Progenitor cell of endocrine pancreas (in vitro differentiated cells): ENCODE data around the gene MYH1. TPM values are rescaled to one million over a fixed set of nuclear protein-coding genes. Genes with fewer than 3 reads are reported as not detected.

Source experiments
- DNase-seq: peaks from one replicate; pipeline ENCODE4 v3.0.0; 2021; ENCODE audit warnings: low spot score; ENCODE audit not compliant: unreplicated experiment
- H3K27ac Mint-ChIP-seq: 2 replicates; pipeline ENCODE4 v1.8.0; 2021; ENCODE audit warnings: mild to moderate bottlenecking, moderate library complexity, mixed read lengths
- H3K27me3 Mint-ChIP-seq: 2 replicates; pipeline ENCODE4 v1.8.0; 2021; ENCODE audit warnings: mixed read lengths
- H3K36me3 Mint-ChIP-seq: 2 replicates; pipeline ENCODE4 v1.8.0; 2022; ENCODE audit warnings: mixed read lengths; ENCODE audit not compliant: insufficient read depth
- H3K4me1 Mint-ChIP-seq: 2 replicates; pipeline ENCODE4 v1.8.0; 2021; ENCODE audit warnings: low read depth, mixed read lengths
- H3K4me3 Mint-ChIP-seq: 2 replicates; pipeline ENCODE4 v1.8.0; 2021; ENCODE audit warnings: low read depth, mild to moderate bottlenecking, moderate library complexity, mixed read lengths
- H3K9me3 Mint-ChIP-seq: 2 replicates; pipeline ENCODE4 v1.8.0; 2021; ENCODE audit warnings: low read depth, mixed read lengths
- total RNA-seq: library from RNA; stranded (reverse); gene quantifications from 2 replicates; pipeline ENCODE4 v1.2.1, GENCODE V29; 2021
- TF ChIP-seq, protein P1 (sequence below): fragments of 200-600 bp; sonication (generic); IDR thresholded peaks from one replicate; pipeline ENCODE4 v1.5.0; 2021; ENCODE audit warnings: antibody characterized with exemption, mild to moderate bottlenecking; ENCODE audit not compliant: unreplicated experiment

The MYH1 gene
- total RNA-seq, 1 donor from 2014 or later, result not detected

DNA sequence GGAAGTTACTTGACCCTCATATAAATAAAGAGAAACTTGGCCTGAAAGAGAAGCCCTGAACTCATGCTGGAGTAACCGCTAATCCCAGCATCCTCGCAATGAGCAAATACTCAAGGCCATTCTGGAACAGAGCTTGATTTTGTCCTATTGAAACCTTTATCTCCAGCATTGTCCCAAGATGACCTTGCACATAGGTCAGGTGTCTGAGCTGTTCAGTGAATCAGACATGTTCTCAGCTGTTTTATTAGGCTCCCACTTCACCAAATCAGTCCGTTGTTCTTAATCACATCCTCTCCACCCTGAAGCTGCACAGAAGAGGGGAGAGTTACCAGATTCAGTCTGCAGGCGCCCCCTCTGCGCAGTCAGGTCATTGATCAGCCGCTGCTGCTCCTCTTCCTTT lies 9.1 kb upstream of the MYH1 start:
- TF ChIP-seq, protein P1, sequence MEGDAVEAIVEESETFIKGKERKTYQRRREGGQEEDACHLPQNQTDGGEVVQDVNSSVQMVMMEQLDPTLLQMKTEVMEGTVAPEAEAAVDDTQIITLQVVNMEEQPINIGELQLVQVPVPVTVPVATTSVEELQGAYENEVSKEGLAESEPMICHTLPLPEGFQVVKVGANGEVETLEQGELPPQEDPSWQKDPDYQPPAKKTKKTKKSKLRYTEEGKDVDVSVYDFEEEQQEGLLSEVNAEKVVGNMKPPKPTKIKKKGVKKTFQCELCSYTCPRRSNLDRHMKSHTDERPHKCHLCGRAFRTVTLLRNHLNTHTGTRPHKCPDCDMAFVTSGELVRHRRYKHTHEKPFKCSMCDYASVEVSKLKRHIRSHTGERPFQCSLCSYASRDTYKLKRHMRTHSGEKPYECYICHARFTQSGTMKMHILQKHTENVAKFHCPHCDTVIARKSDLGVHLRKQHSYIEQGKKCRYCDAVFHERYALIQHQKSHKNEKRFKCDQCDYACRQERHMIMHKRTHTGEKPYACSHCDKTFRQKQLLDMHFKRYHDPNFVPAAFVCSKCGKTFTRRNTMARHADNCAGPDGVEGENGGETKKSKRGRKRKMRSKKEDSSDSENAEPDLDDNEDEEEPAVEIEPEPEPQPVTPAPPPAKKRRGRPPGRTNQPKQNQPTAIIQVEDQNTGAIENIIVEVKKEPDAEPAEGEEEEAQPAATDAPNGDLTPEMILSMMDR, result no peak
- Mint-ChIP-seq H3K27ac (no peak overlapping the region), H3K36me3 (no peaks in the 10 kb centered on the region), H3K4me3 (no peak overlapping the region), H3K9me3 (peaks cover 3% of the 10 kb centered on the region), H3K27me3 (peaks cover 28% of the 10 kb centered on the region), H3K4me1 (no peaks in the 10 kb centered on the region)
- DNase-seq, result no peak

DNA sequence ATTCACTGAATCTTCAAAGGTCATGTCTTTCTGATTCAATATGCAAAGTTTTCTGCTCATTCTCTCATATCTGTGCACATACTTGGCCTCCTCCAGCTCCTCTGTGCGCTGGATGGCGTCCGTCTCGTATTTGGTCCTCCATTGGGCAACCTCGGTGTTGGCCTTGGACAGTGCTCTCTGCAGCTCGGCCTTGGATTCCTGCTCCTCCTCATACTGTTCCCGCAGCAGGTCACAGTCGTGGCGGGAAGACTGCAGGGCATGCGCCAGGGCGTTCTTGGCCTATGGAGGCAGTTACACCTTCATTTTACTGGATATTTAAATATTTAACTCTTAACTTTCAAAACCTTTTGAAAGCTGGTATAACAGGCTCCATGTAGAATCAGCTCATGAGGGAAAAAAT lies 8.2 kb upstream of the MYH1 start:
- Mint-ChIP-seq H3K27me3 (peaks cover 26% of the 10 kb centered on the region), H3K4me1 (no peaks in the 10 kb centered on the region), H3K4me3 (no peak overlapping the region), H3K9me3 (peaks cover 3% of the 10 kb centered on the region), H3K36me3 (no peaks in the 10 kb centered on the region), H3K27ac (no peak overlapping the region)
- DNase-seq, result no peak
- TF ChIP-seq, protein P1, result no peak

DNA sequence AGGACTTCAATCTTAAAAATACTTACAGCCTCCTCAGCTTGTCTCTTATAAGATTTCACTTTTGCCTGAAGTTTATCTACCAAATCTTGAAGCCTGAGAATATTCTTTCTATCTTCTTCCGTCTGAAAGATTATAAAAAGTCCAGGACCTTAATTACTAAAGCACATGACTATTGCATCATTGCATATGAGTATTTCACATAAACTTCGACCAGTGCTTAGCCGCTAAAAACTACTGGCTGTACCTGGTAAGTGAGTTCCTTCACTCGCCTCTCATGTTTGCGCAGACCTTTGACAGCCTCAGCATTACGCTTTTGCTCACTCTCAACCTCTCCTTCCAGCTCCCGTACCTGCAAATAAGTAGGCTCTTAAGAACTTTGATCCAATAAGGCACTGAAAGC lies 4.7 kb upstream of the MYH1 start:
- Mint-ChIP-seq H3K4me1 (no peaks in the 10 kb centered on the region), H3K27me3 (peaks cover 13% of the 10 kb centered on the region), H3K4me3 (no peak overlapping the region), H3K36me3 (no peaks in the 10 kb centered on the region), H3K27ac (no peak overlapping the region), H3K9me3 (peaks cover 3% of the 10 kb centered on the region)
- DNase-seq, result no peak
- TF ChIP-seq, protein P1, result no peak

DNA sequence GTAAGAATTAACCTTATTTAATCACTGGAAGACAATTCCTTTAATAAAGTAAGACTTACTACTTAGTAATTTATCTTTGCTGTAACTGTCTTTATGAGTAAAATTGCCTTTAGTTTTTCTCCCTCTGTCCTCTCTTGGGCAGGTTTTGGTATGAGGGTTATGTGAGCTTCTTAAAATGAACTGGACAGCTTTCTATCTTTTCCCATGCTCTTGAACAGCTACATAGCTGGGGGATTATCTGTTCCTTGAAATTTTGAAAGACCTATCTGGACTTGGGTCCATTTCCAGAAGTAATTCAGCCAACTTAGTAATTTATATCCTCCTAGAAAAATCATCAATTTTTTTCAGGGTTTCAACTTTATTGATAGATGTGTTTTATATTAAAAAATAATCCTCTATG lies 3.6 kb upstream of the MYH1 start:
- no peaks in the 10 kb centered on the region for H3K4me1 Mint-ChIP-seq
- TF ChIP-seq, protein P1, result no peak
- H3K4me3 Mint-ChIP-seq, result no peak overlapping the region
- peaks cover 3% of the 10 kb centered on the region for H3K9me3 Mint-ChIP-seq
- no peak overlapping the region for H3K27ac Mint-ChIP-seq
- peaks cover 13% of the 10 kb centered on the region for H3K27me3 Mint-ChIP-seq
- no peak for DNase-seq
- H3K36me3 Mint-ChIP-seq, result no peaks in the 10 kb centered on the region

DNA sequence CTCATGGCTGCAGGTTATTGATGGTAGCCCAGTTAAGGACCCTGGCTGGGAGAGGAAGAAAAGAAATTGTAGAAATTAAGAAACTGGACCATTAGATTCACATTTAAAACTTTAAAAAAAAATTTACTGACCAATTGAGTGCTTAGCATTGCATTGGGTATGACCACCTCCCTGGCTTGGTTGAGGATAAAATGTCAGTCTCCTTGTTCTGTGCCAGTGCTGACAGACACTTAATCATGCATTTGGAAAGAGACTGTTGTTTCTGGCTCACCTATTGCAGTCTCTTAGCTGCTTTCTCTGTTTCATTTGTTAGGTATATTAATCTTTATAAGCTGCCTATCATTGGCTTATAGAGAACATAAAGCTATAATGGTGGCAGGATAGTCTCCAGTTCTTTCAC lies 1.7 kb downstream of the MYH1 start:
- Mint-ChIP-seq H3K4me1 (no peaks in the 10 kb centered on the region), H3K36me3 (no peaks in the 10 kb centered on the region), H3K27me3 (peaks cover 25% of the 10 kb centered on the region), H3K4me3 (no peak overlapping the region), H3K9me3 (no peaks in the 10 kb centered on the region), H3K27ac (no peak overlapping the region)
- TF ChIP-seq, protein P1, result no peak
- no peak for DNase-seq
